Measurements from ENCODE around the gene SRPK2.
"Not testable (repeated sequence)": the region's sequence is repeated elsewhere in the genome, so short reads cannot be mapped to it uniquely, and the experiment has no call there.

SRPK2 gene

GRCh38 chr7:105325216-105325904 is 63.4 kb downstream of the SRPK2 start:
- Histone ChIP-seq H2AFZ (ENCODE audit: low read length) (no peak overlapping the region), H3K9me3 (ENCODE audit: low read length) (no peaks in the 10 kb centered on the region), H3K4me2 (ENCODE audit: low read length) (no peak overlapping the region), H3K27ac (ENCODE audit: low read depth, low read length, poor library complexity, severe bottlenecking) (no peak overlapping the region), H3K36me3 (ENCODE audit: insufficient read depth, low read length) (no peaks in the 10 kb centered on the region; the same call in 1 of the 2 replicates), H3F3A (ENCODE audit: insufficient read depth, low read length) (no peaks in the 10 kb centered on the region), H3K4me3 (ENCODE audit: low read depth, low read length, poor library complexity, severe bottlenecking) (no peak overlapping the region), H3K79me2 (ENCODE audit: insufficient read depth, low read length) (no peaks in the 10 kb centered on the region), H3K9me2 (ENCODE audit: low read depth, low read length) (no peaks in the 10 kb centered on the region), H3K9ac (ENCODE audit: low read length) (no peak overlapping the region), H4K20me1 (ENCODE audit: insufficient read depth, low read length) (no peaks in the 10 kb centered on the region), H3K27me3 (ENCODE audit: insufficient read depth, low read length) (no peaks in the 10 kb centered on the region), H3K4me1 (ENCODE audit: insufficient read depth, low read length, severe bottlenecking) (no peaks in the 10 kb centered on the region)
- no peak for TF ChIP-seq EZH2 (IDR thresholded peaks at IDR 0.05; ENCODE audit: borderline replicate concordance, low read length)
- no peak for TF ChIP-seq CTCF (IDR thresholded peaks at IDR 0.05; ENCODE audit: low read length)

GRCh38 chr7:105324606-105325005 is 64.1 kb downstream of the SRPK2 start:
- H3K4me1 ChIP-seq (ENCODE audit: insufficient read depth, low read length, severe bottlenecking); H3K27me3 ChIP-seq (ENCODE audit: insufficient read depth, low read length); H3K9ac ChIP-seq (ENCODE audit: low read length); H4K20me1 ChIP-seq (ENCODE audit: insufficient read depth, low read length); H3K9me2 ChIP-seq (ENCODE audit: low read depth, low read length); H3F3A ChIP-seq (ENCODE audit: insufficient read depth, low read length); H3K79me2 ChIP-seq (ENCODE audit: insufficient read depth, low read length); H3K4me3 ChIP-seq (ENCODE audit: low read depth, low read length, poor library complexity, severe bottlenecking); H3K4me2 ChIP-seq (ENCODE audit: low read length); H3K9me3 ChIP-seq (ENCODE audit: low read length); H2AFZ ChIP-seq (ENCODE audit: low read length); H3K27ac ChIP-seq (ENCODE audit: low read depth, low read length, poor library complexity, severe bottlenecking); H3K36me3 ChIP-seq (ENCODE audit: insufficient read depth, low read length): not testable (repeated sequence)

GRCh38 chr7:105323366-105323765 is 65.4 kb downstream of the SRPK2 start:
- Histone ChIP-seq H3F3A (ENCODE audit: insufficient read depth, low read length) (no peaks in the 10 kb centered on the region), H3K79me2 (ENCODE audit: insufficient read depth, low read length) (no peaks in the 10 kb centered on the region), H3K27ac (ENCODE audit: low read depth, low read length, poor library complexity, severe bottlenecking) (no peak overlapping the region), H3K9ac (ENCODE audit: low read length) (no peak overlapping the region), H3K27me3 (ENCODE audit: insufficient read depth, low read length) (no peaks in the 10 kb centered on the region), H3K4me3 (ENCODE audit: low read depth, low read length, poor library complexity, severe bottlenecking) (no peak overlapping the region), H3K4me1 (ENCODE audit: insufficient read depth, low read length, severe bottlenecking) (no peaks in the 10 kb centered on the region), H3K36me3 (ENCODE audit: insufficient read depth, low read length) (no peaks in the 10 kb centered on the region; the same call in 1 of the 2 replicates), H3K9me2 (ENCODE audit: low read depth, low read length) (no peaks in the 10 kb centered on the region), H3K4me2 (ENCODE audit: low read length) (no peak overlapping the region), H4K20me1 (ENCODE audit: insufficient read depth, low read length) (0 out of 2 replicates have a peak, but pooled peaks cover 4% of the 10 kb centered on the region), H2AFZ (ENCODE audit: low read length) (no peak overlapping the region), H3K9me3 (ENCODE audit: low read length) (no peaks in the 10 kb centered on the region)
- TF ChIP-seq CTCF (IDR thresholded peaks at IDR 0.05; ENCODE audit: low read length), result no peak
- no peak for TF ChIP-seq EZH2 (IDR thresholded peaks at IDR 0.05; ENCODE audit: borderline replicate concordance, low read length)

Measured in OCI-LY1 (cell line).